ENCODE data around the gene SLC26A6. TPM values are rescaled to one million over a fixed set of nuclear protein-coding genes. Genes with fewer than 3 reads are reported as not detected.

The SLC26A6 gene
- total and polyA plus RNA-seq, 2 of the 13 experiments (the other 11 are each of a cell fraction or from before 2014, with no cell fraction given) = 40.7 to 184 TPM

DNA sequence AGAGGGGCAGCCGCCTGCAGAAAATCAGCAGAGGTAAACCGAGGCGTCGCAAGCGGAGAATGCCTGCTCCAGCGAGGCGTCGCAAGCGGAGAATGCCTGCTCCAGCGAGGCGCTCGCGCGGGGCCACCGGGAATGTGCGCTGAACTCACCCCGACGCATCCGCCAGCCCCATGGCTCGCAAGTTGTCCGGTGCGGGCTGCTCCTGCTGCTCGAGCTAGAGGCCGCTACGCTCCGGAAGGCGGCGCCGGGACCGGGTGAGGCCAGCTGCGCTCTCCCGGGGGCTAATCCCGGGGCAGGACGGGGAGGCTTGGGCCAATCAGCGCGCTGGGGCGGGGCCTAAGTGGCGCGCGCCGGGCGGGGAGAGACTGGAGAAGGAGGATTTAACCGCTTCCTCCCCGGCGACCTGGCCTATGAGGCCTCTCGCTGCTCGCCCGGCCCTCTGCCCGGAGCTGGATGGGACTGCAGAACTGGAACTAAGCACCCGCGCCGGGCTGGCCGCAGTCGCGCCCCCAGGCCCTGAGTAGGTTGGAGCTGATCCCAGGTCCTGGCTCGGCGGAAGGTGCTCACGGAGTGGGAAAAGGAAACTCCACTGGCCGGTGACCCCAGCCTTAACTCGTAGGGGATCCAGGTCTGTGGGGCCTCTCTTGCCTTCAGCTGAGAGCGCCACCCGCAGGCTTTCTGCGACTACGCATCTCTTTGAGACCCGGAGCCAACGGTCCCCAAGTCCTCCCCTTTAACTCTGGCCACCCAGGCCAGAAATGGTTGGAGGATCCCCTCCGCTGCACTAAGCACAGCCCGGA lies at the start of gene SLC26A6 (continued):
- TF ChIP-seq, protein P1, sequence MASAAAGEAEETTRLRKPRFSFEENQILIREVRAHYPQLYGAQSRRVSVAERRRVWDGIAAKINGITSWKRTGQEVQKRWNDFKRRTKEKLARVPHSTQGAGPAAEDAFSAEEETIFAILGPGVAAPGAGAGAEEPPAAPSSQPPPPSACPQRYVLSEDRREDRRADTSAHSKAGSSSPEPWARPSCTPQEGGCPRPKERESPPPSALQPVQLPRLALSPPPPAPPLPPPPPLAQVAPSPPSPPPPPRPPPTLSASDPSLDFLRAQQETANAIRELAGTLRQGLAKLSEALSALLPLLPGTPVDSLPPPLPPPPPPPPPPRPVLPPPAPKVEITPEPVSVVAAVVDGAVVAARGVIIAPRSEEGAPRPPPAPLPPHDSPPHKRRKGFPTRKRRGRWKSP (CRISPR knock-in tag; IDR thresholded peaks at IDR 0.05) = no peak; the same call in 1 of the 2 replicates
- no peak for TF ChIP-seq MYNN (CRISPR knock-in tag; IDR thresholded peaks at IDR 0.05; ENCODE audit: low read depth)
- TF ChIP-seq SIX4 (CRISPR knock-in tag; IDR thresholded peaks at IDR 0.05) = peak; percentile 44
- peak; percentile 38 for TF ChIP-seq ADNP (CRISPR knock-in tag; IDR thresholded peaks at IDR 0.05)
- no peak for TF ChIP-seq JUNB (CRISPR knock-in tag; IDR thresholded peaks at IDR 0.05; ENCODE audit: borderline replicate concordance)
- peak; percentile 15 for TF ChIP-seq ZNF205 (CRISPR knock-in tag; IDR thresholded peaks at IDR 0.05)
- peak; percentile 68 for TF ChIP-seq STAG1 (CRISPR knock-in tag; IDR thresholded peaks at IDR 0.05)
- TF ChIP-seq, protein P2, sequence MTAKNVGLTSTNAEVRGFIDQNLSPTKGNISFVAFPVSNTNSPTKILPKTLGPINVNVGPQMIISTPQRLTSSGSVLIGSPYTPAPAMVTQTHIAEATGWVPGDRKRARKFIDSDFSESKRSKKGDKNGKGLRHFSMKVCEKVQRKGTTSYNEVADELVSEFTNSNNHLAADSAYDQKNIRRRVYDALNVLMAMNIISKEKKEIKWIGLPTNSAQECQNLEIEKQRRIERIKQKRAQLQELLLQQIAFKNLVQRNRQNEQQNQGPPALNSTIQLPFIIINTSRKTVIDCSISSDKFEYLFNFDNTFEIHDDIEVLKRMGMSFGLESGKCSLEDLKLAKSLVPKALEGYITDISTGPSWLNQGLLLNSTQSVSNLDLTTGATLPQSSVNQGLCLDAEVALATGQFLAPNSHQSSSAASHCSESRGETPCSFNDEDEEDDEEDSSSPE (CRISPR knock-in tag; IDR thresholded peaks at IDR 0.05) = peak; percentile 76
- peak; percentile 72; the same call in 1 of the 2 replicates for TF ChIP-seq KDM2A (CRISPR knock-in tag; IDR thresholded peaks at IDR 0.05; ENCODE audit: borderline replicate concordance, low read depth)
- peak; percentile 88 for TF ChIP-seq NFKB2 (CRISPR knock-in tag; IDR thresholded peaks at IDR 0.05; ENCODE audit: borderline replicate concordance)
- TF ChIP-seq ZNF367 (CRISPR knock-in tag; IDR thresholded peaks at IDR 0.05; ENCODE audit: borderline replicate concordance) = no peak
- TF ChIP-seq DNMT1 (CRISPR knock-in tag; IDR thresholded peaks at IDR 0.05) = no peak
- TF ChIP-seq RBAK (CRISPR knock-in tag; IDR thresholded peaks at IDR 0.05) = 0 out of 2 replicates have a peak, but pooled peaks have one; percentile 41
- TF ChIP-seq, protein P3, sequence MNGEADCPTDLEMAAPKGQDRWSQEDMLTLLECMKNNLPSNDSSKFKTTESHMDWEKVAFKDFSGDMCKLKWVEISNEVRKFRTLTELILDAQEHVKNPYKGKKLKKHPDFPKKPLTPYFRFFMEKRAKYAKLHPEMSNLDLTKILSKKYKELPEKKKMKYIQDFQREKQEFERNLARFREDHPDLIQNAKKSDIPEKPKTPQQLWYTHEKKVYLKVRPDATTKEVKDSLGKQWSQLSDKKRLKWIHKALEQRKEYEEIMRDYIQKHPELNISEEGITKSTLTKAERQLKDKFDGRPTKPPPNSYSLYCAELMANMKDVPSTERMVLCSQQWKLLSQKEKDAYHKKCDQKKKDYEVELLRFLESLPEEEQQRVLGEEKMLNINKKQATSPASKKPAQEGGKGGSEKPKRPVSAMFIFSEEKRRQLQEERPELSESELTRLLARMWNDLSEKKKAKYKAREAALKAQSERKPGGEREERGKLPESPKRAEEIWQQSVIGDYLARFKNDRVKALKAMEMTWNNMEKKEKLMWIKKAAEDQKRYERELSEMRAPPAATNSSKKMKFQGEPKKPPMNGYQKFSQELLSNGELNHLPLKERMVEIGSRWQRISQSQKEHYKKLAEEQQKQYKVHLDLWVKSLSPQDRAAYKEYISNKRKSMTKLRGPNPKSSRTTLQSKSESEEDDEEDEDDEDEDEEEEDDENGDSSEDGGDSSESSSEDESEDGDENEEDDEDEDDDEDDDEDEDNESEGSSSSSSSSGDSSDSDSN (CRISPR knock-in tag; IDR thresholded peaks at IDR 0.05) = peak; percentile 97
- TF ChIP-seq ZNF136 (CRISPR knock-in tag; IDR thresholded peaks at IDR 0.05; ENCODE audit: low read depth) = 0 out of 2 replicates have a peak, but pooled peaks have one; percentile 61
- TF ChIP-seq, protein P4, sequence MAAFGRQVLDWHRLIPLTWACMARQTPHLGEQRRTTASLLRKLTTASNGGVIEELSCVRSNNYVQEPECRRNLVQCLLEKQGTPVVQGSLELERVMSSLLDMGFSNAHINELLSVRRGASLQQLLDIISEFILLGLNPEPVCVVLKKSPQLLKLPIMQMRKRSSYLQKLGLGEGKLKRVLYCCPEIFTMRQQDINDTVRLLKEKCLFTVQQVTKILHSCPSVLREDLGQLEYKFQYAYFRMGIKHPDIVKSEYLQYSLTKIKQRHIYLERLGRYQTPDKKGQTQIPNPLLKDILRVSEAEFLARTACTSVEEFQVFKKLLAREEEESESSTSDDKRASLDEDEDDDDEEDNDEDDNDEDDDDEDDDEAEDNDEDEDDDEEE (CRISPR knock-in tag; IDR thresholded peaks at IDR 0.05) = 0 out of 2 replicates have a peak, but pooled peaks have one; percentile 57
- TF ChIP-seq ZNF446 (CRISPR knock-in tag; IDR thresholded peaks at IDR 0.05) = peak; percentile 49
- TF ChIP-seq SRSF1 (optimal IDR thresholded peaks at IDR 0.05; ENCODE audit: low read depth, low read length) = peak; percentile 62
- no peak for TF ChIP-seq ZNF354B (CRISPR knock-in tag; IDR thresholded peaks at IDR 0.05)
- TF ChIP-seq ZNF782 (CRISPR knock-in tag; IDR thresholded peaks at IDR 0.05; ENCODE audit: borderline replicate concordance) = peak; percentile 56; the same call in 1 of the 2 replicates
- no peak for TF ChIP-seq SRSF9 (IDR thresholded peaks at IDR 0.05; ENCODE audit: borderline replicate concordance, insufficient read depth, low read depth, low read length, poor library complexity, severe bottlenecking)
- TF ChIP-seq ETV6 (CRISPR knock-in tag; conservative IDR thresholded peaks at IDR 0.05) = no peak
- no peak for TF ChIP-seq KAT2B (IDR thresholded peaks at IDR 0.05; ENCODE audit: borderline replicate concordance, low read depth, low read length)
- peak; percentile 26; the same call in 1 of the 2 replicates for TF ChIP-seq ZNF614 (CRISPR knock-in tag; IDR thresholded peaks at IDR 0.05; ENCODE audit: borderline replicate concordance)
- TF ChIP-seq ZNF629 (CRISPR knock-in tag; conservative IDR thresholded peaks at IDR 0.05) = no peak

All from HepG2 (cell line).